ENCODE measurements around the gene PPID. TPM values are rescaled to one million over a fixed set of nuclear protein-coding genes. Genes with fewer than 3 reads are reported as not detected.
"Not testable (repeated sequence)": the region's sequence is repeated elsewhere in the genome, so short reads cannot be mapped to it uniquely, and the experiment has no call there.

The PPID gene
- total RNA-seq, 4 donors from 2014 or later: 30.1 to 81.8 (median 40.6) TPM

DNA sequence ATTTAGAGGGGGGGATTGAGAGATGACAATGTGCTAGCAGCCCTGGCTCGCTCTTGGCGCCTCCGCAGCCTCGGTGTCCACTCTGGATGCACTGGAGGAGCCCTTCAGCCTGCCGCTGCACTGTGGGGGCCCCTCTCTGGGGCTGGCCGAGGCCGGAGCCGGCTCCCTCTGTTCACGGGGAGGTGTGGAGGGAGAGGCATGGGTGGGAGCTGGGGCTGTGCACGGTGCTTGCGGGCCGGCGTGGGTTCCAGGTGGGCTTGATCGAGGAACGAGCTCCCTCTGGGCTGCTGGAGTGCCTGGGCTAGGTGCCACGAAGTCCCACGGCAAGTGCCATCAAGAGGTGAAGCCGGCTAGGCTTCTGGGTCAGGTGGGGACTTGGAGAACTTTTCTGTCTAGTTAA lies 58.4 kb downstream of the PPID start:
- intact Hi-C loops (cut with DNase I; ENCODE audit: low total_unique reads) (no loop called here), in situ Hi-C loops (cut with MboI; ENCODE audit: low sequenced_read_pairs in 4 of 4) (no loop called here)
- Histone ChIP-seq H3K4me1 (no peaks in the 10 kb centered on the region), H3K9me3 (no peaks in the 10 kb centered on the region), H3K27ac (no peak overlapping the region), H3K4me3 (no peak overlapping the region), H3K36me3 (no peaks in the 10 kb centered on the region), H3K27me3 (no peaks in the 10 kb centered on the region)
- TF ChIP-seq, protein P1, sequence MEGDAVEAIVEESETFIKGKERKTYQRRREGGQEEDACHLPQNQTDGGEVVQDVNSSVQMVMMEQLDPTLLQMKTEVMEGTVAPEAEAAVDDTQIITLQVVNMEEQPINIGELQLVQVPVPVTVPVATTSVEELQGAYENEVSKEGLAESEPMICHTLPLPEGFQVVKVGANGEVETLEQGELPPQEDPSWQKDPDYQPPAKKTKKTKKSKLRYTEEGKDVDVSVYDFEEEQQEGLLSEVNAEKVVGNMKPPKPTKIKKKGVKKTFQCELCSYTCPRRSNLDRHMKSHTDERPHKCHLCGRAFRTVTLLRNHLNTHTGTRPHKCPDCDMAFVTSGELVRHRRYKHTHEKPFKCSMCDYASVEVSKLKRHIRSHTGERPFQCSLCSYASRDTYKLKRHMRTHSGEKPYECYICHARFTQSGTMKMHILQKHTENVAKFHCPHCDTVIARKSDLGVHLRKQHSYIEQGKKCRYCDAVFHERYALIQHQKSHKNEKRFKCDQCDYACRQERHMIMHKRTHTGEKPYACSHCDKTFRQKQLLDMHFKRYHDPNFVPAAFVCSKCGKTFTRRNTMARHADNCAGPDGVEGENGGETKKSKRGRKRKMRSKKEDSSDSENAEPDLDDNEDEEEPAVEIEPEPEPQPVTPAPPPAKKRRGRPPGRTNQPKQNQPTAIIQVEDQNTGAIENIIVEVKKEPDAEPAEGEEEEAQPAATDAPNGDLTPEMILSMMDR (IDR thresholded peaks at IDR 0.05 in 4 of 5, conservative IDR thresholded peaks at IDR 0.05 in 1 of 5): no peak
- TF ChIP-seq POLR2A (IDR thresholded peaks at IDR 0.05): no peak
- ATAC-seq (no peak), DNase-seq (no peak)

GRCh38 chr4:158663707-158664625 lies 59.2 kb downstream of the PPID start:
- H3K36me3 ChIP-seq; DNase-seq; intact Hi-C loops (cut with DNase I; ENCODE audit: low total_unique reads); H3K4me1 ChIP-seq; H3K9me3 ChIP-seq; ATAC-seq; H3K27ac ChIP-seq; H3K4me3 ChIP-seq; H3K27me3 ChIP-seq; in situ Hi-C loops (cut with MboI; ENCODE audit: low sequenced_read_pairs in 4 of 4): not testable (repeated sequence)

DNA sequence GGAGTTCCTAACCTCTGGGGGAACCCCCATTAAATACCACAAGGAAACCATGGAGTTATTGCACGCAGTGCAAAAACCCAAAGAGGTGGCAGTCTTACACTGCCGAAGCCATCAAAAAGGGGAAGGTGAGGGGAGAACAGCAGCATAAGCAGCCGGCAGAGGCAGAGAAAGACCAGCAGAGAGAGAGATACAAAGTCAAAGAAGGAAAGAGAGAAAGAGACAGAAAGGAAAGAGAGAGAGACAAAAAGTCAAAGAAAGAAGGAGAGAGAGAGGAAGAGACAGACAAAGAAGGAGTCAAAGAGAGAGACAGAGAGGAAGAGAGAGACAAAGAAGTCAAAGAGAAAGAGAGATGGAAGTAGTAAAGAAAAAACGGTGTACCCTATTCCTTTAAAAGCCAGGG lies 59.9 kb downstream of the PPID start:
- ATAC-seq; in situ Hi-C loops (cut with MboI; ENCODE audit: low sequenced_read_pairs in 4 of 4); intact Hi-C loops (cut with DNase I; ENCODE audit: low total_unique reads); H3K4me3 ChIP-seq; H3K27me3 ChIP-seq; DNase-seq; H3K27ac ChIP-seq; H3K9me3 ChIP-seq; H3K4me1 ChIP-seq; H3K36me3 ChIP-seq: not testable (repeated sequence)

Other genes starting within 250 kb of the PPID start
- not detected for gene RXFP1, start 201.5 kb downstream of the PPID start, total RNA-seq
- 1 to 10 TPM in 3 of 4 donors, under 1 TPM in 1; 0.51 to 2.1 (median 1.4) TPM for gene C4orf46, start 51.5 kb downstream of the PPID start, total RNA-seq
- gene ETFDH, start 51.1 kb downstream of the PPID start, total RNA-seq: 10 to 100 TPM; 53.1 to 83.1 (median 62.0) TPM
- 10 to 100 TPM in 3 of 4 donors, 1 to 10 TPM in 1; 9.9 to 32.8 (median 22.2) TPM for gene FNIP2, start 45.6 kb upstream of the PPID start, total RNA-seq